NCI-H524 treated with DMSO at 0.1 percent for 48 hours (cell line): ENCODE data around the gene VSIG10.
"Not testable (repeated sequence)": the region's sequence is repeated elsewhere in the genome, so short reads cannot be mapped to it uniquely, and the experiment has no call there.

Source experiments
- DNase-seq: peaks from one replicate; lab custom pipeline; 2025; lab: John Stamatoyannopoulos, UW

Gene VSIG10, protein sequence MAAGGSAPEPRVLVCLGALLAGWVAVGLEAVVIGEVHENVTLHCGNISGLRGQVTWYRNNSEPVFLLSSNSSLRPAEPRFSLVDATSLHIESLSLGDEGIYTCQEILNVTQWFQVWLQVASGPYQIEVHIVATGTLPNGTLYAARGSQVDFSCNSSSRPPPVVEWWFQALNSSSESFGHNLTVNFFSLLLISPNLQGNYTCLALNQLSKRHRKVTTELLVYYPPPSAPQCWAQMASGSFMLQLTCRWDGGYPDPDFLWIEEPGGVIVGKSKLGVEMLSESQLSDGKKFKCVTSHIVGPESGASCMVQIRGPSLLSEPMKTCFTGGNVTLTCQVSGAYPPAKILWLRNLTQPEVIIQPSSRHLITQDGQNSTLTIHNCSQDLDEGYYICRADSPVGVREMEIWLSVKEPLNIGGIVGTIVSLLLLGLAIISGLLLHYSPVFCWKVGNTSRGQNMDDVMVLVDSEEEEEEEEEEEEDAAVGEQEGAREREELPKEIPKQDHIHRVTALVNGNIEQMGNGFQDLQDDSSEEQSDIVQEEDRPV

DNA sequence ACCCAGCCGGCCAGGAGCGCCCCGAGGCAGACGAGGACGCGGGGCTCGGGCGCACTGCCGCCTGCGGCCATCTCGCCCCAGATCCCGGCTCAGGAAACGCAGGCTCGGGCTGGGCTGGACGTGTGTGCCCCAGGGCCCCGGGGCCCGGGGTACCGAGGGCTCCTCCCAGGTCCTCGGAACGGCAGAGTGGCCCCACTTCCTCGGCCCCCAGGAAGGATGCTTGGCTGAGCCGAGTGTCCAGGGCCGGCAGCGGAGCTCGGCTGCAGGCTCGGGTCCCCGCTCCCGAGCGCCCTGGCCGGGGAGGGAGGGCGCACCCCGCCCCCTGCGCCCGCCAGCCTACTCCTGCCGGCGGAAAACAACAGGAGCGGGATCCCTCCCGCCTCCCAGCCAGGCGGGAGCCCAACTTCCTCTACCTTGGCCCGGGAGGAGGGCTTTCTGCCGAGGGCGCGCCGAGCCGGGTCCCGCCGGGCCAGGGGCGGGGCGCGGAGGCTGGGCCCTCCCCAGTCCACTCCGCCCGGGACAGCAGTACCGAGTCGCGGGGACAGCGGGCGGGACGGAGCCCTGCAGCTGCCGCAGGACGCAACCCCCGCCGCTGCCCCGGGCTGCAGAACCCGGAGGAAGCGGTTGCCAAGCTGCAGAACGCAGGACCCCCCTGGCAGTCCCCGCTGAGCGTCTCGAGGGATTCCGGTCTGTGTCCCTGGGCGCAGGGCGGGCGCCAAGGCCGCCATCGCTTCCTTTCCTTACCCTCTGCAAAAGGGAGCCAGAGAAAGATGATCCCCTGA, at the start of gene VSIG10:
Gene VSIG10, minus strand, starts transcription at position 411 of the 782 bp plus-strand sequence. Its CDS starts 340 bp downstream, at position 71.
- DNase-seq, result no peak

DNA sequence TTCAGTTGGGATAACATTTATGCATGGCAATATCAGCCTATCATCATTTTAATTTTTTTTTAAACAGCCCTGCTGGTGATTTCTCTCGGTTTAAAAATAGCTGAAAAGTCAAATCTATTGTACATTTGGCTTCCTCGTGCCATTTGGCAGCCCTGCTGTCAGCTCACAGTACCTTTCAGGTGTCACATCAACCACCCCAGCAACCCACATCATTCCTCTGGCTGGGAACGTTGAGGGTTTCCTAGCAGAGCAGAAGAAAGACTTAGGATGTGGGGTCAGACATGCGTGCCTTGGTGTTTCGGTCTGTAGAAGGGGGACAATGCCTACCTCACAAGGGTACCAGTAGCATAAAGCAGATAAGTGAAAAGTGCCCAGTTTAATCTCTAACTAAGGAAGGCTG, 47.9 kb upstream of the VSIG10 start:
- no peak for DNase-seq

DNA sequence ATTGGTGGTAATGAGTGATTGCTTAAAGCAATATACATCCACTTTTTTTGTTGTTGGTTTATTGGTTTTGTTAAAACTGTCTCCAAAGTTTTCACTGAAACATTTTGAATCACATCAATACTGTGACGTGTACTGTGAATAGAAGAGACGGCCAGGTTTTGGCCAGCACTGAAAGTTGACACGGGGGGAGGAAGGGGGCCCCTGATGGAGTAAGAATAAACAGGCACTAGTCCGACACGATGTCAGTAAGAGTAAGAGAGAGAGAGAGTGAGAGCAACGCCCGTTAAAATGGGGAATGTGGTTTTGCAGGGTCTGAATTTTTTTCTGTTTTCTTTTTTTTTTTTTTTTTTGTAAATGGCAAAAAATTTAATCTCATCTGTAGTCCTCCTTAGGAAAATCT, 46.8 kb upstream of the VSIG10 start:
- DNase-seq, result no peak

DNA sequence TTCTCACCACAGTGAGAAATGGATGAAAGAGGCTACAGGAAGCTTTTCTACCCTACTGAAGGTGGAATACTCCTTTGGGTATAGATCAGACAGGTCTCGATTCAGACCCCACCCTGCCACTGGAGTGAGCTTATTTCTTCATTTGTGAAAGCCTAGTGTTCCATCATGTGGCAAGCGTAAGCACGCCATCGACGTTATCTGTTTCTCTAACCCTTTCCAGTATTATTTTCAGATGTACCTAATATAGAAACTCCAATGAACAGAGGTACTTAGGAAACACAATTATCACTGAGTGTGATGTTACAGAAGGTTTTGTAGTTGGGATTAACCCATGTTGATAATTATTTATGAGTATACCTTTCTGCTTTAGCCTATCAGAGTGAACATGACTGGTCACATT, 44.5 kb upstream of the VSIG10 start:
- no peak for DNase-seq

DNA sequence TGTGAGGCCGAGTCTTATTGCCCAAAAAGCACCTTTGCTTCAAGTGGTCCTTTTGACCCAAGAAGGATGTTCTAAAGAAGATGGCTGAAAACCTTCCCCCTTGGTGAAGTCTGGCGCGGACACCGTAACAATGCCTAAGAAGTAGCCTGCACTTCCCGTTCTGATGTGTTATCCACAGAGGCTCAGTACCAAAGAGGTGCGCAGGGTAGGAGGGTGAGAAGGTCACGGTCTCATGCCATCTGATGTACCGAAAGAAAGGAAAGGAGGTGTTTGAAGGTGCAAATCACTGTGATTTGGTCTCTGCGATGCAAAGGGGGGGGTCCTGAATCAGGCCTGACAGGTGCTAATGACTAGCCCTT, 42.0 kb upstream of the VSIG10 start:
- no peak for DNase-seq

DNA sequence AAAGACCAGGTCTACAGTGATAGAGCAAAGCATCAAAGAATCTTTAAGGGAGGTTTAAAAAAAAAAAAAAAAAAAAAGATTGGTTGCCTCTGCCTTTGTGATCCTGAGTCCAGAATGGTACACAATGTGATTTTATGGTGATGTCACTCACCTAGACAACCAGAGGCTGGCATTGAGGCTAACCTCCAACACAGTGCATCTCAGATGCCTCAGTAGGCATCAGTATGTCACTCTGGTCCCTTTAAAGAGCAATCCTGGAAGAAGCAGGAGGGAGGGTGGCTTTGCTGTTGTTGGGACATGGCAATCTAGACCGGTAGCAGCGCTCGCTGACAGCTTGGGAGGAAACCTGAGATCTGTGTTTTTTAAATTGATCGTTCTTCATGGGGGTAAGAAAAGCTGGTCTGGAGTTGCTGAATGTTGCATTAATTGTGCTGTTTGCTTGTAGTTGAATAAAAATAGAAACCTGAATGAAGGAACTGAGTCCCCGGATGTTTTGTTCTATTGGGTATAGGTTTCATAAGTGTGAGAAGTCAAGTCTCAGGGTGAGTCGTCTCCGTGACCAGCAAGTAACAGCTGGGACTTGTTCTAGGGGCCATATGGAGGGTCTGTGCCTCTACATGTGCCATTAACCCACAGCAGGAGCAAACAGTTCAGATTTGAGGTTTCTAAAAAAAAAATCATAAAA, 41.4 kb upstream of the VSIG10 start:
- DNase-seq, result no peak

DNA sequence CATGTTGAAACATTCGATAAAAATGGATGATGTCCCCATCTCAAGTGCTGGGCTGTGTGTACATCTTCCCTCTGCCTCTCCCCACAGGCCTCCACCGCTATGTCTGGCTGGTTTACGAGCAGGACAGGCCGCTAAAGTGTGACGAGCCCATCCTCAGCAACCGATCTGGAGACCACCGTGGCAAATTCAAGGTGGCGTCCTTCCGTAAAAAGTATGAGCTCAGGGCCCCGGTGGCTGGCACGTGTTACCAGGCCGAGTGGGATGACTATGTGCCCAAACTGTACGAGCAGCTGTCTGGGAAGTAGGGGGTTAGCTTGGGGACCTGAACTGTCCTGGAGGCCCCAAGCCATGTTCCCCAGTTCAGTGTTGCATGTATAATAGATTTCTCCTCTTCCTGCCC, 40.7 kb upstream of the VSIG10 start:
- no peak for DNase-seq

DNA sequence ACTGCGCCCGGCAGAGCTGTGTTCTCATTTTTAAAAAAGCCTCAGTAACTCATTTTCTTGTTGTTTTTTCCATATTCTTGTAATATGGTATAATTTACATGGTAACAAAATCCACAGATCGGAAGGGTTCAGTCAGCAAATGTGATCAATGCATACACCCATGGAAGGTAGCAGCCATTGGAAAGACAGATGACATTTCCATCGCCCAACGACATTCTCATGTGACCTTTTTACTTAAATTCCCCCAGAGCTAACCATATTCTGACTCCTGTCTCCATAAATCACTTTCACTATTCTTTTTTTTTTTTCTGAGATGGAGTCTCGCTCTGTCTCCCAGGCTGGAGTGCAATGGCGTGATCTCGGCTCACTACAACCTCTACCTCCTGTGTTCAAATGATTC, 37.0 kb upstream of the VSIG10 start:
- DNase-seq, result no peak

DNA sequence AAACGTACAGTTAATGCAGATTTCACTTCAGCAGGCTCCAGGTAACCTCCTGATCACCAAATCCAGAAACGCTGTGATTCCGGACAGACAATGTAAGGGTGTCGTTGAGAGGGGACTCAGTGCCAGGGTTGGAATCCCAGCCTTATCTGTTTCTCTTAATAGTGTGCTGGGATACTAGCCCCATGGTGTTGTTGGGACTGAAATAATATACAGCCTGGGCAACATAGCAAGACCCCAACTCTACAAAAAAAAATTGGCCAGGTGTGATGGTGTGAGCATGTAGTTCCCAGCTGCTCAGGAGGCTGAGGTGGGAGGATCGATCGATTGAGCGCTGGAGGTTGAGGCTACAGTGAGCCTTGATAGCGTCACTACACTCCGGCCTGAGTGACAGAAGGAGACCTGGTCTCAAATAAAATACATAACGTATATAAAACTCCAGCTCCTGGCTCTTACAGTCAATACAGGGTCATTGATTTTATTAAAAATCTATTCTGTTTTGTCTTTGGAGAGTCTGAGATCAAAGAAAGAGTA, 33.4 kb upstream of the VSIG10 start:
- DNase-seq, result no peak

DNA sequence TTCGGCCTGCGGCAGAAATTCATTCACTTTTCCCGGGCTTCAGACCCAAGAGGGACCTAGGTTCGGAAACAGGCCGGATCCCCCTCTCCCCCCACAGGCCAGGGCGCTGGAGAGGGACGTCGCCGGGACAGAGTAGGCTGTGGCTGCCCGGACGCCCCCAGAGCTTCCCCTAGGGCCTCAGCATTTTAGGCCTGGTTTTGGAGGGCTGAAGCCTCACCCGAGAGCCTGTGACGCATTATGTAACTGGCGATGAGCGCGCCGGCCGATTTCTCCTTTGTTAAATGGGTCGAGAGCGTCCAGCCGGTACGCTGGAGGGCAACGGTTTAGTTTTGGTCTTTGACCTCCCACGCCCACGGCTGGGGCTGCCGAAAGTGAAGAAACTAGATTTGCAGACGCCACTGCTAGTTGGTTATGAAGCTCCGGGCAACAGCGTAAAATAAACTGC, 32.8 kb upstream of the VSIG10 start:
- no peak for DNase-seq

DNA sequence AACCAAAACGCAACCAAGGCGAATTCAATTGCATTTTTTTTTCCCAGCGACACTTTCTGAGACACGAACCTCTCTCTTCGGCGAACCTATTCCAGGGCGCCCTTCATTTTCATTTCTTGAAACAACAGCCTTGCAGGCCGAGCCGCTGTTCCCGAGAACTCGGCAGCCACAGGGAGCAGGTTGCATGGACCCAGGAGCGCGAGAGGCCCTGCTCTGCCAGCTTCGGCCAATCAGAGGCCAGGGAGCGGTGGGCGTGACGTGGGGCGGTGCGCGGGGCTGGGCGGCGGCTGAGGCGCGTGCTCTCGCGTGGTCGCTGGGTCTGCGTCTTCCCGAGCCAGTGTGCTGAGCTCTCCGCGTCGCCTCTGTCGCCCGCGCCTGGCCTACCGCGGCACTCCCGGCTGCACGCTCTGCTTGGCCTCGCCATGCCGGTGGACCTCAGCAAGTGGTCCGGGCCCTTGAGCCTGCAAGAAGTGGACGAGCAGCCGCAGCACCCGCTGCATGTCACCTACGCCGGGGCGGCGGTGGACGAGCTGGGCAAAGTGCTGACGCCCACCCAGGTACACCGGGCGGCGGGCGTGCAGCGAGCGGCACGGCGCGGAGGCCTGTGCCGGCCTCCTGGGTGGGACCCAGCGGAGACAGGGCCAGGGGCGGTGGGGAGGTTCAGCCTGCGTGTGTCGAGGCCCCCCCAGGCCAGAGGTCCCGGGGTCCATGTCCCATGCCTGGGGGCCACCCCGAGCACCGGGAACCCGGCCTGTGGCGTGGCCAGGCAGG, 32.2 kb upstream of the VSIG10 start, which contains the start of gene PEBP1:
Gene PEBP1, plus strand, starts transcription at position 337 of the 771 bp plus-strand sequence. Its CDS starts 86 bp downstream, at position 423.
- peak; percentile 27 for DNase-seq

DNA sequence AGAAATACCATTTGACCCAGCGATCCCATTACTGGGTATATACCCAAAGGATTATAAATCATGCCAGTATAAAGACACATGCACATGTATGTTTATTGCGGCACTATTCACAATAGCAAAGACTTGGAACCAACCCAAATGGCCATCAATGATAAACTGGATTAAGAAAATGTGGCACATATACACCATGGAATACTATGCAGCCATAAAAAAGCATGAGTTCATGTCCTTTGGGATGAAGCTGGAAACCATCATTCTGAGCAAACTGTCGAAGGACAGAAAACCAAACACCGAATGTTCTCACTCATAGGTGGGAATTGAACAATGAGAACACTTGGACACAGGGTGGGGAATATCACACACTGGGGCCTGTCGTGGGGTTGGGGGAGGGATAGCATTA, 25.6 kb upstream of the VSIG10 start:
- DNase-seq, result not testable (repeated sequence)

DNA sequence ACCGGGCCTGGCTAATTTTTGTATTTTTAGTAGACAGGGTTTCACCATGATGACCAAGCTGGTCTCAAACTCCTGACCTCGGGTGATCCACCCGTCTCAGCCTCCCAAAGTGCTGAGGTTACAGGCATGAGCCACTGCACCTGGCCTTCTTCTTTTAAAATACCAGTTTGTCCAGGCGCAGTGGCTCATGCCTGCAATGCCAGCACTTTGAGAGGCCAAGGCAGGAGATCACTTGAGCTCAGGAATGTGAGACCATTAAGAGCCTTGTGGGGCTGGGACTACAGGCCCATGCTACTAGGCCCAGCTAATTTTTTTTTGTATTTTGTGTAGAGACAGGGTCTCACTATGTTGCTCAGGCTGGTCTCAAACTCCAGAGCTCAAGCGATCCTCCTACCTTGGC, 24.1 kb upstream of the VSIG10 start:
- DNase-seq, result no peak

DNA sequence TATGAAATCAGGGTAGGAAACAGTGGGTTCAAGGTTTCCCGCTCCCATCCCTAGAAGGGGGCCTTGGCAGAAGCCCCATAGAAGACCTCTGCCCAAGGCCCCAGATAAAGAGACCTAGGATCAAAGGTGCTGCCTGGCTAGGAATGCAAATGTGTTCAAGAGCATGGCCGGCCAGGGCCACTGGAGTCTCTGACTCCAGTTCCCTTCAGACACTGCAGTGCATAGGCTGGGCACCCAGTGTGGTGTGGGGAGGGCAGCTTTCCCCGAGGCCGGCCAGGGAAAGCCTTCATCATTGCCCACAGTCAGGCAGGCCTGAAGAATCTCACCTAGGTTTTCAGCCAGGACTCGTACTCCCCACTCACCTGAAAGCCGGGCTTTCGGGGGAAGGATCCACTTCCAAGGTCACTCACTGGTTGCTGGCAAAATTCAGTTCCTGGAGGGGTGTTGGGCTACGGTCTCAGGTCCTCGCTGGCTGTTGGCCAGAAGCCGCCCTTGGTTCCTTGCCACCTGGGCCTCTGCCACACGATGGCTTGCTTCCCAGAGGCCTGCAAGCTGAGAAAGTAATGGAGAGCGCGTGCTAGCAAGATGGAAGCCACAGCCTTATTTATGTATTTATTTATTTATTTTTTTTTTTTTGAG, 22.4 kb upstream of the VSIG10 start:
- DNase-seq, result no peak

DNA sequence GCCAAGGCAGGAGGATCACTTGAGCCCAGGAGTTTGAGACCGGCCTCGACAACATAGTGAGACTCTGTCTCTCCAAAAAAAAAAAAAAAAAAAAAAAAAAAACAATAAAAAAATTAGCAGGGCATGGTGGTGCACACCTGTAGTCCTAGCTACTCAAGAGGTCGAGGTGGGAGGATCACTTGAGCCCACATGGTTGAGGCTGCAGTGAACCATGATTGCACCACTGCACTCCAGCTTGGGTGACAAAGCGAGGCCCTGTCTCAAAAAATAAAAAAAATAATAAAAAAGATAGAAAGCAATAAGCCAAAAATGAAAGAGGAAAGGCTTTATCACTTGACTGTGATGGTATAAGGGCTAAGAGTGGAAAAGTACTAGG, 21.9 kb upstream of the VSIG10 start:
- DNase-seq, result no peak

DNA sequence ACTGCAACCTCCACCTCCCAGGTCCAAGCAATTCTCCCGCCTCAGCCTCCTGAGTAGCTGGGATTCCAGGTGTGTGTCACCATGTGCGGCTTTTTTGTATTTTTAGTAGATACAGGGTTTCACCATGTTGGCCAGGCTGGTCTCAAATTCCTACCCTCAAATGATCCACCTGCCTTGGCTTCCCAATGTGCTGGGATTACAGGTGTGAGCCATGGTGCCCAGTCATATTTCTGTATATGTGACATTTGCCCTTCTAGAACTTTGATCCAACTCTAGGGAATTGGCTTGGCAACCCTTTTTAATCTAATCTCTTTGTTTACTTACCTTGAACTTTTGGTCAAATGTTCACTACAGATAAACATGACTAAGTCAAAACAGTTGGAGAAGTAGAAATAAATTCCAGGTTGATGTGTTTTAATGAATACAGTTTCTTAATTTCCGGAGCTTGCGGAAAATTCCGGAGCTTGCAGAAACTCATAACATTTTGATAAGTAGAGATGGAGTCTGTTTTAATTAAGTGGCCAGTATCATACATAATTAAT, 20.6 kb upstream of the VSIG10 start:
- no peak for DNase-seq

DNA sequence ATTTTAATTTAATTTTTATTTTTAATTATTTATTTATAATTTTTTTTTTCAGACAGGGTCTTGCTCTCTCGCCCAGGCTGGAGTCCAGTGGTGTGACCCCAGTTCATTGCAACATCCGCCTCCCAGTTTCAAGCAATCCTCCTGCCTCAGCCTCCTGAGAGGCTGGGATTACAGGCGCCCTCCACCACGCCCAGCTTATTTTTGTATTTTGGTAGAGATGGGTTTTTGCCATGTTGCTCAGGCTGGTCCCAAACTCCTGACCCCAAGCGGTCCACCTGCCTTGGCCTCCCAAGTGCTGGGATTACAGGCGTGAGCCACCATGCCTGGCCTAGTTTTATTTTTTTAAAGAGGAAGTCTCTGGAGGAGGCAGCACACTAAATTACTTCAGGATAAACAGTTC, 18.5 kb upstream of the VSIG10 start:
- DNase-seq, result no peak

DNA sequence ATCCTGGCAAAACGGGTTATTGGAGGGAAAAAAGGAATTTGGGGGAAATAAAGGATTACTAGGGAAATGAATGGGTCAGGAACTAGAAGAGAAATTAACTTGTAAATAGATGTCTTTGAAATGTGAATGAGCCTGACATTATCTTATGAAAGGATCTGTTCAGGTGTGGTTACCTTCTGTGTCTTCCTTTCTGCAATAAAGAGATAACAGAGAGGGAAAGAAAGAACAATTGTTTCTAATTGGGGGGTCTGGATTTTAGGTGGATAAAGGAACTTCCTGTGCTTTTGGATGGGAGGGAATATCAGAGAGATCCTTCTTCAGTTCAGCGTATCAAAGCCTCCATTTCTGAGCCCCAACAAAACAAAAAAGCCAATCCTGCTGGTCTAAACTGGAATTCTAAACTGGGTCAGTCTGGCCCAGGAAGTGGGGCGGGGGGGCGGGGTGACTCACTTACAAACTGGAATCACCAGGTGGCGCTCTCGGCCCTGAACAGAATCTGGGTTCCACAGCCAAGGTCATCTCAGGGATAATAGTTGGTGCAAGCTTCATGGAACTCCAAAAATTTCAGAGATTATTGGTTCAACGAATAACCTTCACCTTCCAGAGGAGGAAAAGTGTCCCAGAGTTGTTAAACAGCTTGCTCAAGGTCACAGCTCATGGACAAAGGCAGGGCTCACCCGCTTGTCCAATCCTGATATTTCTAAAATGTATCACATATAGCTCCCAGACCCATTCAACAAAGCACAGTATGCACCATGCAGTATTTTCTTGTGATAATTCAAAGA, 17.0 kb upstream of the VSIG10 start:
- no peak for DNase-seq

DNA sequence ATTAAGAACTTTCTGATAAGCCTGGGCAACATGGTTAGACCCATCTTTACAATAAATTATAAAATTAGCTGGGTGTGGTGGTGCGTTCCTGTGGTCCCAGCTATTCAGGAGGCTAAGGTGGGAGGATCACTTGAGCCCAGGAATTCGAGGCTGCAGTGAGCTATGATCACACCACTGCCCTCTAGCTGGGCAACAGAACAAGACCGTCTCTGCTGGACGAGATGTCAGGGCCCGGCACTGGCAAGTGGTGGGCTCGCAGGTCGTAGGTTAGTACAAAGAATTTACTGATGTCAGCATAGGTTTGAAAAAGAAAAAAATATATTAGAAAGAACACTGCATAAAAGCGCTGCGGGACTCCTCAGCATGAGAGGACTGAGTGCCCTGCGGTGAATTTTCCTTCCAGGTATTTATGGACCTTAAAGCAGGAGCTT, 15.7 kb upstream of the VSIG10 start:
- no peak for DNase-seq

DNA sequence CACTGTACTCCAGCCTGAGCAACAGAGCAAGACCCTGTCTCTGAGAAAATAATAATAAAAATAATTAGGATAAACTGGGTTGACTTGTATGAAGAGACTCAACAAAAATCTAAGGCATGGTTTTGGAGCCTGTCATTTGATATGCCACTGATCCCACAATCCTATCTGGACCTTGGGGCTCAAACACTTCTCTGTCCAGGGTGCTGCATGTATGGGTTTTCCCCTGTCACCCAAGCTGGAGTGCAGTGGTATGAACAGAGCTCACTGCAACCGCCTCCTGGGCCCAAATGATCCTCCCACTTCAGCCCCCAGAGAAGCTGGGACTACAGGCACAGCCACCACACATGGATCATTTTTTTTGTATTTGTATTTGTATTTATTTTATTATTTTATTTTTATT, 5.3 kb upstream of the VSIG10 start:
- DNase-seq, result no peak
